HepG2 (cell line): Measurements from ENCODE around the gene SPIB. TPM values are rescaled to one million over a fixed set of nuclear protein-coding genes. Genes with fewer than 3 reads are reported as not detected.

ENCODE experiments used
- ATAC-seq: fragments of 200-7000 bp; cut with Tn5 transposase; 3 replicates; pipeline ENCODE4 v1.9.1; 2020; ENCODE audit warnings: mild to moderate bottlenecking, moderate library complexity
- BruUV-seq: library from RNA; stranded (reverse); fragments of 400-500 nt; replicated peaks from 2 replicates; lab custom pipeline; 2021; lab: Mats Ljungman, UMichigan
- CTCF ChIA-PET: fragments of 300-600 bp; formaldehyde crosslinking; extraction: SDS; loops from one replicate; lab custom pipeline; 2021; ENCODE audit warnings: low total read pairs, inconsistent platforms, low intra/inter-chr PET ratio; lab: Yijun Ruan, JAX
- POLR2A ChIA-PET: fragments of 350-600 bp; sonication (Branson Sonifier 250); formaldehyde crosslinking; loops from one replicate; lab custom pipeline; 2020; ENCODE audit warnings: antibody characterized with exemption, inconsistent platforms; lab: Yijun Ruan, JAX
- DNase-seq: peaks from one replicate; pipeline ENCODE4 v3.0.0-alpha.2; 2015; ENCODE audit warnings: low spot score
- FAIRE-seq: peaks from 3 replicates; lab custom pipeline; 2011; peaks lifted over from hg19 to GRCh38; lab: Jason Lieb, UNC
- H2AFZ ChIP-seq: one replicate; pipeline ENCODE4 v1.6.1; 2011; ENCODE audit warnings: low read length, inconsistent platforms
- H3K27ac ChIP-seq: fragments of 300-600 bp; 3 replicates; pipeline ENCODE4 v1.8.0; 2011; ENCODE audit warnings: mixed run types, mild to moderate bottlenecking, mixed read lengths, low read length, inconsistent platforms; ENCODE audit not compliant: insufficient read depth; ENCODE audit errors: extremely low read length
- H3K27me3 ChIP-seq, 2 experiments: fragments of 200-600 bp in 1 of 2; 2 replicates in 1 of 2; 3 replicates in 1 of 2; pipeline versions ENCODE4 v1.6.0 to v1.8.0; 2011; ENCODE audit warnings: low read length in 2 of 2, mild to moderate bottlenecking in 2 of 2, moderate library complexity in 2 of 2, inconsistent platforms in 1 of 2; ENCODE audit not compliant: insufficient read depth in 2 of 2, control insufficient read depth in 1 of 2
- H3K36me3 ChIP-seq, 2 experiments: fragments of 200-600 bp in 1 of 2; replicated peaks in 1 of 2; 2 replicates in 1 of 2; 3 replicates in 1 of 2; pipeline versions ENCODE4 v1.5.1 to v1.8.0; 2011; ENCODE audit warnings: low read length in 2 of 2, inconsistent platforms in 1 of 2; ENCODE audit not compliant: insufficient read depth in 2 of 2, control insufficient read depth in 1 of 2
- H3K4me1 ChIP-seq: 2 replicates; pipeline ENCODE4 v1.5.1; 2012; ENCODE audit warnings: low read length, inconsistent platforms; ENCODE audit not compliant: insufficient read depth
- H3K4me2 ChIP-seq: 2 replicates; pipeline ENCODE4 v1.6.0; 2011; ENCODE audit warnings: low read depth, low read length, inconsistent platforms
- H3K4me3 ChIP-seq, 3 experiments: fragments of 200-600 bp in 1 of 3; sonication (generic), shearing (Covaris generic) in 1 of 3; replicated peaks in 1 of 3; 2 replicates each; pipeline ENCODE4 v1.5.1; 2011 to 2016; ENCODE audit warnings: low read length in 3 of 3, inconsistent platforms in 2 of 3, low read depth in 2 of 3, mild to moderate bottlenecking in 2 of 3, control low read depth in 1 of 3, mixed read lengths in 1 of 3; ENCODE audit not compliant: insufficient read depth in 1 of 3
- H3K79me2 ChIP-seq: one replicate; pipeline ENCODE4 v1.6.1; 2011; ENCODE audit warnings: low read length, inconsistent platforms; ENCODE audit not compliant: insufficient read depth
- H3K9ac ChIP-seq: 2 replicates; pipeline ENCODE4 v1.6.0; 2011; ENCODE audit warnings: mild to moderate bottlenecking, low read depth, low read length, inconsistent platforms; ENCODE audit not compliant: insufficient read depth
- H3K9me3 ChIP-seq: 2 replicates; pipeline ENCODE4 v1.5.1; 2012; ENCODE audit warnings: mild to moderate bottlenecking, low read length
- H4K20me1 ChIP-seq: 2 replicates; pipeline ENCODE4 v1.6.0; 2011; ENCODE audit warnings: inconsistent platforms, mild to moderate bottlenecking, low read length, moderate library complexity; ENCODE audit not compliant: insufficient read depth
- ATF7 ChIP-seq, 2 experiments: fragments of 450-650 bp in 1 of 2; sonication (generic) in 1 of 2; formaldehyde crosslinking in 1 of 2; IDR thresholded peaks; 2 replicates each; pipeline versions ENCODE4 v1.4.0 to v1.6.1; 2016 to 2020; ENCODE audit warnings: antibody characterized with exemption in 1 of 2, mild to moderate bottlenecking in 1 of 2, missing genetic modification reagents in 1 of 2
- CREB1 ChIP-seq, 2 experiments: fragments of 450-650 bp in 1 of 2; IDR thresholded peaks; 2 replicates each; pipeline ENCODE4 v1.6.1; 2016 to 2017; ENCODE audit warnings: control low read depth in 1 of 2, mild to moderate bottlenecking in 1 of 2, missing compliant biosample characterization in 1 of 2, missing genetic modification characterization in 1 of 2
- HOXA3 ChIP-seq: sonication (generic); formaldehyde crosslinking; IDR thresholded peaks from 2 replicates; pipeline ENCODE4 v1.5.0; 2020; ENCODE audit warnings: missing genetic modification reagents
- MLXIP ChIP-seq: sonication (generic); formaldehyde crosslinking; IDR thresholded peaks from 2 replicates; pipeline ENCODE4 v1.9.0; 2021; ENCODE audit warnings: missing genetic modification reagents, borderline replicate concordance
- ZBTB21 ChIP-seq: sonication (generic); formaldehyde crosslinking; IDR thresholded peaks from 2 replicates; pipeline ENCODE4 v1.4.0; 2020; ENCODE audit warnings: missing genetic modification reagents
- ZBTB33 ChIP-seq: sonication (generic); formaldehyde crosslinking; IDR thresholded peaks from 2 replicates; pipeline ENCODE4 v1.4.0; 2020; ENCODE audit warnings: missing genetic modification reagents
- ZFP90 ChIP-seq: sonication (generic); formaldehyde crosslinking; IDR thresholded peaks from 2 replicates; pipeline ENCODE4 v1.8.0; 2022; ENCODE audit warnings: missing genetic modification reagents, mild to moderate bottlenecking, inconsistent platforms, borderline replicate concordance
- WGBS: methylation state at CpG from one replicate; pipeline ENCODE4 v1.1.6; 2017; ENCODE audit warnings: low lambda C conversion rate; 5-methylcytosine and 5-hydroxymethylcytosine counted together
- in situ Hi-C: cut with HindIII; loops from 2 replicates; pipeline ENCODE4 v1.10.0; 2017; ENCODE audit warnings: low pct_unique_long_range_greater_than_20kb; ENCODE audit not compliant: extremely low pct_ligation_motif_present
- intact Hi-C: fragments of 100-400 bp; cut with micrococcal nuclease; formaldehyde crosslinking; loops from one replicate; pipeline ENCODE4 v1.10.0; 2022; ENCODE audit not compliant: unreplicated experiment
- polyA plus RNA-seq, 8 experiments: library from polyadenylated mRNA; depleted of rRNA in 3 of 8; stranded (reverse) in 7 of 8; unstranded in 1 of 8; fragments of >200 nt; fragmentation: Illumina TruSeq in 4 of 8; extraction: Trizol in 4 of 8; gene quantifications; 2 replicates each; pipeline versions ENCODE4 v1.2.1 to v1.2.3, GENCODE V29; 2011 to 2016; ENCODE audit warnings: low read depth in 4 of 8, missing spikeins in 1 of 8, mixed read lengths in 1 of 8; ENCODE audit not compliant: insufficient read depth in 1 of 8
- total RNA-seq, 5 experiments: library from RNA; depleted of rRNA; stranded (reverse); fragments of >200 nt; fragmentation: Illumina TruSeq; extraction: Trizol; gene quantifications; 2 replicates each; pipeline ENCODE4 v1.2.3, GENCODE V29; 2016; ENCODE audit warnings: low read depth in 1 of 5

Gene SPIB
- total and polyA plus RNA-seq, 2 of the 13 experiments (the other 11 are each of a cell fraction or from before 2014, with no cell fraction given): 0.04 TPM; not detected in 1

- in situ Hi-C loops: no loop called here
- Histone ChIP-seq H3K9ac (no peak within 1 kb of the TSS), H3K79me2 (no peaks in the 10 kb centered on the region), H4K20me1 (no peaks in the 10 kb centered on the region), H3K9me3 (no peaks in the 10 kb centered on the region), H3K4me1 (no peaks in the 10 kb centered on the region), H2AFZ (no peak within 1 kb of the TSS), H3K27ac (no peak within 1 kb of the TSS), H3K4me3 (no peak within 1 kb of the TSS), H3K36me3 (no peaks in the 10 kb centered on the region), H3K27me3 (peaks cover 3 to 4% of the 10 kb centered on the region in 2 experiments; a peak in 3 of 5 replicates), H3K4me2 (no peak within 1 kb of the TSS)
- ChIA-PET POLR2A (no interaction called here), CTCF (interaction anchor here (1.4 kb wide), 1 partner anchor 108 kb away, joined by 4 read pairs; no protein-coding TSS in a partner anchor)
- FAIRE-seq (no peak), DNase-seq (no peak), ATAC-seq (no peak)
- no TSS peak for BruUV-seq
- peak; percentile 90 for TF ChIP-seq ATF7 (IDR thresholded peaks at IDR 0.05)
- no peak for TF ChIP-seq ATF7 (CRISPR knock-in tag; IDR thresholded peaks at IDR 0.05)
- TF ChIP-seq CREB1 (IDR thresholded peaks at IDR 0.05): peak; percentile 97
- no peak for TF ChIP-seq CREB1 (CRISPR knock-in tag; IDR thresholded peaks at IDR 0.05)
- no peak for TF ChIP-seq ZFP90
- TF ChIP-seq ZBTB33 (CRISPR knock-in tag): peak; percentile 11; the same call in 1 of the 2 replicates
- TF ChIP-seq ZBTB21 (CRISPR knock-in tag): peak; percentile 67; the same call in 1 of the 2 replicates
- TF ChIP-seq MLXIP (CRISPR knock-in tag): no peak
- TF ChIP-seq HOXA3 (CRISPR knock-in tag): peak; percentile 18; the same call in 1 of the 2 replicates
- intact Hi-C loops: no loop called here
- 61% methylated on average over 27 of the region's 58 CpGs for WGBS
These were observed 57.6 kb downstream of the SPIB start, which contains the start of the genes EMC10 and GARIN5A for GRCh38 chr19:50476224-50476906. TSS of gene EMC10 (plus strand) at chr19:50476507. CDS start at chr19:50476545, 38 bp downstream. TSS of gene GARIN5A (minus strand) at chr19:50476848. CDS start at chr19:50476388, 460 bp downstream.
